GM12892 (cell line): ENCODE data around the gene ARHGAP36.

Experiments used
- POLR2A ChIP-seq: IDR thresholded peaks from 2 replicates; pipeline ENCODE4 v1.6.1; 2011; ENCODE audit warnings: low read depth, low read length, control low read depth
- POLR2AphosphoS5 ChIP-seq: IDR thresholded peaks from 2 replicates; pipeline ENCODE4 v1.6.1; 2011; ENCODE audit warnings: low read depth, low read length, control low read depth
- TAF1 ChIP-seq: IDR thresholded peaks from 2 replicates; pipeline ENCODE4 v1.6.1; 2011; ENCODE audit warnings: low read depth, mild to moderate bottlenecking, control low read depth, low read length, borderline replicate concordance

GRCh38 chrX:131081772-131082740, 23.9 kb downstream of the ARHGAP36 start:
- TF ChIP-seq POLR2A (no peak), TAF1 (no peak), POLR2AphosphoS5 (no peak)
